ENCODE data around the gene KLK2. TPM values are rescaled to one million over a fixed set of nuclear protein-coding genes. Genes with fewer than 3 reads are reported as not detected.

Gene KLK2
- total RNA-seq, 4 donors from 2014 or later: not detected

GRCh38 chr19:50928831-50929230 is 55.6 kb downstream of the KLK2 start:
- Histone ChIP-seq H3K4me1 (no peaks in the 10 kb centered on the region), H3K27ac (no peak overlapping the region), H3K27me3 (peaks cover 0 to 6% of the 10 kb centered on the region in 2 donors), H3K4me3 (no peak overlapping the region), H3K36me3 (no peaks in the 10 kb centered on the region), H3K9me3 (peaks cover 0 to 3% (median 0%) of the 10 kb centered on the region in 4 donors)
- WGBS, 2 donors: 73 to 75% methylated on average over 5 of the region's 5 CpGs
- DNase-seq (ENCODE audit: low spot score in 2 of 2): no peak
- TF ChIP-seq CTCF (IDR thresholded peaks at IDR 0.05): no peak
- TF ChIP-seq EP300 (IDR thresholded peaks at IDR 0.05): no peak
- TF ChIP-seq POLR2A (IDR thresholded peaks at IDR 0.05): no peak

Other genes with a start within 250 kb of the KLK2 start
- gene SYT3, start 233.6 kb upstream of the KLK2 start, total RNA-seq: not detected
- not detected for gene C19orf81, start 224.0 kb upstream of the KLK2 start, total RNA-seq
- gene SHANK1, start 153.6 kb upstream of the KLK2 start, total RNA-seq: 1 to 10 TPM in 1 of 4 donors, under 1 TPM in 2, not detected in 1; 0.21 to 3.3 (median 0.30) TPM
- gene CLEC11A, start 150.1 kb upstream of the KLK2 start, total RNA-seq: 10 to 100 TPM; 13.3 to 53.1 (median 25.9) TPM
- not detected for gene GPR32, start 103.0 kb upstream of the KLK2 start, total RNA-seq
- gene ACP4, start 83.0 kb upstream of the KLK2 start, total RNA-seq: not detected
- 1 to 10 TPM in 2 of 4 donors, under 1 TPM in 1, not detected in 1; 0.78 to 1.8 (median 1.5) TPM for gene KLK1, start 49.7 kb upstream of the KLK2 start, total RNA-seq
- not detected for gene KLK15, start 39.9 kb upstream of the KLK2 start, total RNA-seq
- not detected for gene KLK3, start 18.5 kb upstream of the KLK2 start, total RNA-seq
- 1 to 10 TPM in 1 of 4 donors, under 1 TPM in 1, not detected in 2; 0.59 to 1.2 TPM for gene KLK4, start 38.0 kb downstream of the KLK2 start, total RNA-seq
- gene KLK5, start 79.6 kb downstream of the KLK2 start, total RNA-seq: not detected
- gene KLK6, start 96.2 kb downstream of the KLK2 start, total RNA-seq: 1 to 10 TPM in 3 of 4 donors, not detected in 1; 2.1 to 5.9 (median 2.5) TPM
- 1 to 10 TPM in 3 of 4 donors, under 1 TPM in 1; 0.90 to 7.6 (median 4.6) TPM for gene KLK7, start 110.5 kb downstream of the KLK2 start, total RNA-seq
- gene KLK8, start 128.2 kb downstream of the KLK2 start, total RNA-seq: 1 to 10 TPM in 3 of 4 donors, not detected in 1; 1.6 to 2.2 (median 1.9) TPM
- gene KLK10, start 146.3 kb downstream of the KLK2 start, total RNA-seq: 1 to 10 TPM in 2 of 4 donors, under 1 TPM in 1, not detected in 1; 0.22 to 3.1 (median 1.4) TPM
- 1 to 10 TPM in 1 of 4 donors, not detected in 3; 1.3 TPM for gene KLK11, start 153.2 kb downstream of the KLK2 start, total RNA-seq
- gene KLK12, start 161.6 kb downstream of the KLK2 start, total RNA-seq: not detected
- gene KLK13, start 191.7 kb downstream of the KLK2 start, total RNA-seq: under 1 TPM in 1 of 4 donors, not detected in 3; 0.63 TPM
- gene KLK14, start 209.4 kb downstream of the KLK2 start, total RNA-seq: not detected
- 10 to 100 TPM in 3 of 4 donors, 1 to 10 TPM in 1; 7.4 to 25.5 (median 18.3) TPM for gene CTU1, start 235.0 kb downstream of the KLK2 start, total RNA-seq

All from tibial nerve (tissue), 4 donors.